ENCODE results near the gene TAF11L8. TPM values are rescaled to one million over a fixed set of nuclear protein-coding genes. Genes with fewer than 3 reads are reported as not detected.

Gene TAF11L8
- not detected for total RNA-seq

DNA sequence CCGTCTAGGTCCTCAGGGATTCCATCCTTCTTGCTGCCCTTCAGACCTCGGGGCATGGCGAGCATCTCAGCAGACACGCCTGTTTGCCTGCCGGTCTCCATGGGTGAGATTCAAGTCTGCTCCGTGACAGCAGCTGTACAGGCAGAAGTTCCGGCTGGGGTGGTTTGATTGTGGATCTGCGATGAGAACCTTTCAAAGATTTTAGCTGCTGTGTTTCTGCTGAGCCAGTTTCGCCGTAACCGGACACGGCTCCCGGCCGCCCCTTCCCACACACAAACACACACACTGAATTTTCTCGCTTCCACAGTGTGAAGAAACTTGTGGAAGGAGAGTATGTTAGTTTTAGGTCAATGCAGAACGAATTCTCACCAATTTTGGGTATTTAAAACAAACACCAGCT lies at the start of gene TAF11L8:
TSS of gene TAF11L8 (minus strand) at position 101 of the 400 bp plus-strand sequence.

DNA sequence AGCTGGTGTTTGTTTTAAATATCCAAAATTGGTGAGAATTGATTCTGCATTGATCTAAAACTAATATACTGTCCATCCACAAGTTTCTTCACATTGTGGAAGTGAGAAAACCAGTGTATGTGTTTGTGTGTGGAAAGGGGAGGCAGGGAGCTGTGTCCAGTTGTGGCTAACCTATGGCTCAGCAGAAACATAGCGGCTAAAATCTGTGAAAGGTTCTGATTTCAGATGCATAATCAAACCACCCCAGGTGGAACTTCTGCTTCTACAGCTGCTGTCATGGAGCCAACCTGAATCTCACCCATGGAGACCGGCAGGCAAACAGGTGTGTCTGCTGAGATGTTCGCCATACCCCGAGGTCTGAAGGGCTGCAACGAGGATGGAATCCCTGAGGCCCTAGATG lies 43.4 kb upstream of the TAF11L8 start, which contains the start of gene TAF11L14:
TSS of gene TAF11L14 (plus strand) at position 301 of the 400 bp plus-strand sequence.

DNA sequence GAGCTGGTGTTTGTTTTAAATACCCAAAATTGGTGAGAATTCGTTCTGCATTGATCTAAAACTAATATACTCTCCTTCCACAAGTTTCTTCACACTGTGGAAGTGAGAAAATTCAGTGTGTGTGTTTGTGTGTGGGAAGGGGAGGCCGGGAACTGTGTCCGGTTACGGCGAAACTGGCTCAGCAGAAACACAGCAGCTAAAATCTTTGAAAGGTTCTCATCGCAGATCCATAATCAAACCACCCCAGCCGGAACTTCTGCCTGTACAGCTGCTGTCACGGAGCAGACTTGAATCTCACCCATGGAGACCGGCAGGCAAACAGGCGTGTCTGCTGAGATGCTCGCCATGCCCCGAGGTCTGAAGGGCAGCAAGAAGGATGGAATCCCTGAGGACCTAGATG lies 41.0 kb upstream of the TAF11L8 start, which contains the start of gene TAF11L13:
TSS of gene TAF11L13 (plus strand) at position 301 of the 400 bp plus-strand sequence.

DNA sequence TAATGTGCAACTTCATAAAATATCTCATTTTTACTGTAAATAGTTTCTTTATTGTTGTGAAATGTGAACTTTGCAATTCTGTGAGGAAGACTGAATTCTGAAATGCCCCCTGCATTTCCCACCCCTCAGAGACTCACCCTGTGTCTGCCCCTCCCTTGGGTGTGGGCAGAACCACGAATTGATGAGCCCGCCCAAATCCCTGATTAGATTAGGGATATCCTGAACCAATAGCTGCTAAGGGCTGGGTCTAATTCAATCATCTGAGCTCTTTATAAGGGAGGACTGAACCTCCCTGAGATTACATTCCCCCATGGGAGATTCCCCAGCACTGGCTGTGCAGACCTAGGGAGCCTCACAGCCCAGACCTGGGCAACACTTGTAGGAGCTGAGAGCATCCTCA lies 19.3 kb upstream of the TAF11L8 start, which contains the start of gene TAF11L12:
TSS of gene TAF11L12 (plus strand) at position 301 of the 400 bp plus-strand sequence.

DNA sequence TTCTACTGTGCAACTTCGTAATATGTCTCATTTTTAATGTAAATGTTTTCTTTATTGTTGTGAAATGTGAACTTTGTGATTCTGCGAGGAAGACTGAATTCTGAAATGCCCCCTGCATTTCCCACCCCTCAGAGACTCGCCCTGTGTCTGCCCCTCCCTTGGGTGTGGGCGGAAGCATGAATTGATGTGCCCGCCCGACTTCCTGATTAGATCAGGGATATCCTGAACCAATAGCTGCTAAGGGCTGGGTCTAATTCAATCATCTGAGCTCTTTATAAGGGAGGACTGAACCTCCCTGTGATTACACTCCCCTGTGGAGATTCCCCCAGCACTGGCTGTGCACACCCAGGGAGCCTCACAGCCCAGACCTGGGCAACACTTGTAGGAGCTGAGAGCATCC lies 13.1 kb upstream of the TAF11L8 start, which contains the start of gene TAF11L11:
TSS of gene TAF11L11 (plus strand) at position 304 of the 400 bp plus-strand sequence.

DNA sequence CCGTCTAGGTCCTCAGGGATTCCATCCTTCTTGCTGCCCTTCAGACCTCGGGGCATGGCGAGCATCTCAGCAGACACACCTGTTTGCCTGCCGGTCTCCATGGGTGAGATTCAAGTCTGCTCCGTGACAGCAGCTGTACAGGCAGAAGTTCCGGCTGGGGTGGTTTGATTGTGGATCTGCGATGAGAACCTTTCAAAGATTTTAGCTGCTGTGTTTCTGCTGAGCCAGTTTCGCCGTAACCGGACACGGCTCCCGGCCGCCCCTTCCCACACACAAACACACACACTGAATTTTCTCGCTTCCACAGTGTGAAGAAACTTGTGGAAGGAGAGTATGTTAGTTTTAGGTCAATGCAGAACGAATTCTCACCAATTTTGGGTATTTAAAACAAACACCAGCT lies 7.0 kb upstream of the TAF11L8 start, which contains the start of gene TAF11L10:
TSS of gene TAF11L10 (minus strand) at position 101 of the 400 bp plus-strand sequence.

DNA sequence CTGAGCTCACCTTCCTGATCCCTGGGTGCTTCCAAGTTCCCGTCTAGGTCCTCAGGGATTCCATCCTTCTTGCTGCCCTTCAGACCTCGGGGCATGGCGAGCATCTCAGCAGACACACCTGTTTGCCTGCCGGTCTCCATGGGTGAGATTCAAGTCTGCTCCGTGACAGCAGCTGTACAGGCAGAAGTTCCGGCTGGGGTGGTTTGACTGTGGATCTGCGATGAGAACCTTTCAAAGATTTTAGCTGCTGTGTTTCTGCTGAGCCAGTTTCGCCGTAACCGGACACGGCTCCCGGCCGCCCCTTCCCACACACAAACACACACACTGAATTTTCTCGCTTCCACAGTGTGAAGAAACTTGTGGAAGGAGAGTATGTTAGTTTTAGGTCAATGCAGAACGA lies 3.5 kb upstream of the TAF11L8 start, which contains the start of gene TAF11L9:
TSS of gene TAF11L9 (minus strand) at position 140 of the 400 bp plus-strand sequence.

DNA sequence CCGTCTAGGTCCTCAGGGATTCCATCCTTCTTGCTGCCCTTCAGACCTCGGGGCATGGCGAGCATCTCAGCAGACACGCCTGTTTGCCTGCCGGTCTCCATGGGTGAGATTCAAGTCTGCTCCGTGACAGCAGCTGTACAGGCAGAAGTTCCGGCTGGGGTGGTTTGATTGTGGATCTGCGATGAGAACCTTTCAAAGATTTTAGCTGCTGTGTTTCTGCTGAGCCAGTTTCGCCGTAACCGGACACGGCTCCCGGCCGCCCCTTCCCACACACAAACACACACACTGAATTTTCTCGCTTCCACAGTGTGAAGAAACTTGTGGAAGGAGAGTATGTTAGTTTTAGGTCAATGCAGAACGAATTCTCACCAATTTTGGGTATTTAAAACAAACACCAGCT lies 5.1 kb downstream of the TAF11L8 start, which contains the start of gene TAF11L7:
TSS of gene TAF11L7 (minus strand) at position 101 of the 400 bp plus-strand sequence.

Other genes starting within 250 kb of the TAF11L8 start
- gene TAF11L2, start 92.7 kb downstream of the TAF11L8 start, total RNA-seq: not detected
- gene TAF11L3, start 72.6 kb downstream of the TAF11L8 start, total RNA-seq: not detected
- gene TAF11L4, start 69.2 kb downstream of the TAF11L8 start, total RNA-seq: not detected
- gene TAF11L5, start 65.7 kb downstream of the TAF11L8 start, total RNA-seq: not detected
- gene TAF11L6, start 62.3 kb downstream of the TAF11L8 start, total RNA-seq: not detected
- gene TAF11L7, start 5.2 kb downstream of the TAF11L8 start, total RNA-seq: not detected
- not detected for gene TAF11L9, start 3.4 kb upstream of the TAF11L8 start, total RNA-seq
- not detected for gene TAF11L10, start 6.9 kb upstream of the TAF11L8 start, total RNA-seq
- gene TAF11L11, start 13.2 kb upstream of the TAF11L8 start, total RNA-seq: not detected
- not detected for gene TAF11L12, start 19.4 kb upstream of the TAF11L8 start, total RNA-seq
- not detected for gene TAF11L13, start 41.1 kb upstream of the TAF11L8 start, total RNA-seq
- not detected for gene TAF11L14, start 43.5 kb upstream of the TAF11L8 start, total RNA-seq

Data from activated naive CD4-positive, alpha-beta T cell treated with anti-CD3 and anti-CD28 coated beads, Interleukin-2, amount 10 ng/mL, durations not matched to agents 5 hours and 36 hours (primary cell).